GM12878 (cell line): ENCODE measurements around the gene CDH15. TPM values are rescaled to one million over a fixed set of nuclear protein-coding genes. Genes with fewer than 3 reads are reported as not detected.
A peak's percentile ranks its signal among the peaks of the same experiment; 100 is the strongest.

Experiments used
- ATAC-seq: fragments of 200-7000 bp; cut with Tn5 transposase; 3 replicates; pipeline ENCODE4 v1.9.1; 2020; ENCODE audit warnings: mild to moderate bottlenecking, moderate library complexity
- BruUV-seq: library from RNA; stranded (reverse); fragments of 400-500 nt; replicated peaks from 2 replicates; lab custom pipeline; 2021; lab: Mats Ljungman, UMichigan
- CTCF ChIA-PET: fragments of 300-600 bp; sonication (Branson Sonifier 250); formaldehyde crosslinking; extraction: SDS; loops from one replicate; lab custom pipeline; 2021; ENCODE audit warnings: inconsistent platforms; lab: Yijun Ruan, JAX
- POLR2A ChIA-PET: fragments of 350-600 bp; formaldehyde crosslinking; extraction: SDS; loops from one replicate; lab custom pipeline; 2021; ENCODE audit warnings: inconsistent platforms; lab: Charles Lee
- RAD21 ChIA-PET: fragments of 300-600 bp; sonication (Branson Sonifier 250); formaldehyde crosslinking; loops from one replicate; lab custom pipeline; 2023; ENCODE audit warnings: antibody characterized with exemption; ENCODE audit not compliant: unreplicated experiment; lab: Charles Lee
- SMC1A ChIA-PET: fragments of 300-600 bp; sonication (Branson Sonifier 250); formaldehyde crosslinking; loops from one replicate; lab custom pipeline; 2023; ENCODE audit not compliant: unreplicated experiment, uncharacterized antibody; lab: Charles Lee
- DNase-seq: peaks from one replicate; pipeline ENCODE4 v3.0.0-alpha.2; 2011; ENCODE audit warnings: low read depth, low spot score
- FAIRE-seq: peaks from 3 replicates; lab custom pipeline; 2011; peaks lifted over from hg19 to GRCh38; lab: Jason Lieb, UNC
- H2AFZ ChIP-seq: 2 replicates; pipeline ENCODE4 v1.6.0; 2011; ENCODE audit warnings: low read depth, low read length, control low read depth; ENCODE audit not compliant: control insufficient read depth
- H3K27ac ChIP-seq: 2 replicates; pipeline ENCODE4 v1.5.1; 2011; ENCODE audit warnings: control low read depth; ENCODE audit not compliant: control insufficient read depth, insufficient read depth
- H3K27me3 ChIP-seq, 2 experiments: replicated peaks in 1 of 2; 2 replicates each; pipeline versions ENCODE4 v1.6.0 to v1.6.1; 2011; ENCODE audit warnings: low read length in 1 of 2; ENCODE audit not compliant: control insufficient read depth in 2 of 2, insufficient read depth in 2 of 2
- H3K36me3 ChIP-seq, 2 experiments: 2 replicates each; pipeline ENCODE4 v1.5.1; 2011; ENCODE audit warnings: low read length in 1 of 2; ENCODE audit not compliant: control insufficient read depth in 2 of 2, insufficient read depth in 2 of 2
- H3K4me1 ChIP-seq: 2 replicates; pipeline ENCODE4 v1.6.1; 2011; ENCODE audit warnings: mild to moderate bottlenecking, low read length, moderate library complexity, mixed read lengths; ENCODE audit not compliant: control insufficient read depth, insufficient read depth
- H3K4me2 ChIP-seq: 2 replicates; pipeline ENCODE4 v1.6.0; 2011; ENCODE audit warnings: control low read depth; ENCODE audit not compliant: control insufficient read depth, insufficient read depth
- H3K4me3 ChIP-seq: fragments of 200-600 bp; sonication (generic); 2 replicates; pipeline ENCODE4 v1.5.1; 2016
- H3K79me2 ChIP-seq: 2 replicates; pipeline ENCODE4 v1.6.0; 2011; ENCODE audit warnings: low read length; ENCODE audit not compliant: control insufficient read depth, insufficient read depth
- H3K9ac ChIP-seq: 2 replicates; pipeline ENCODE4 v1.8.0; 2011; ENCODE audit warnings: low read length, control low read depth, mixed read lengths; ENCODE audit not compliant: control insufficient read depth, insufficient read depth
- H3K9me3 ChIP-seq: replicated peaks from 3 replicates; pipeline ENCODE4 v1.5.1; 2011; ENCODE audit warnings: mild to moderate bottlenecking, low read length; ENCODE audit not compliant: control insufficient read depth, insufficient read depth
- H4K20me1 ChIP-seq: 2 replicates; pipeline ENCODE4 v1.6.0; 2011; ENCODE audit not compliant: control insufficient read depth, insufficient read depth
- EED ChIP-seq: sonication (generic); IDR thresholded peaks from 2 replicates; pipeline ENCODE4 v1.6.1; 2016; ENCODE audit warnings: antibody characterized with exemption, low read depth
- EP300 ChIP-seq, 2 experiments: fragments of 150-350 bp in 1 of 2; IDR thresholded peaks; 2 replicates each; pipeline ENCODE4 v1.6.1; 2011 to 2012; ENCODE audit warnings: low read depth in 2 of 2, low read length in 2 of 2, borderline replicate concordance in 1 of 2, improper control_type of control experiment in 1 of 2, inconsistent platforms in 1 of 2; ENCODE audit not compliant: control insufficient read depth in 1 of 2
- NBN ChIP-seq: fragments of 450-650 bp; IDR thresholded peaks from 2 replicates; pipeline ENCODE4 v1.6.1; 2016
- NFYB ChIP-seq: IDR thresholded peaks from 2 replicates; pipeline ENCODE4 v1.6.1; 2011; ENCODE audit warnings: low read depth, mild to moderate bottlenecking, low read length, improper control_type of control experiment, moderate library complexity; ENCODE audit not compliant: insufficient read depth
- NR2F1 ChIP-seq: fragments of 450-650 bp; conservative IDR thresholded peaks from 2 replicates; pipeline ENCODE4 v1.6.1; 2017; ENCODE audit warnings: mild to moderate bottlenecking
- POLR2A ChIP-seq: IDR thresholded peaks from 2 replicates; pipeline ENCODE4 v1.6.1; 2011; ENCODE audit warnings: low read depth, mild to moderate bottlenecking, low read length
- RAD21 ChIP-seq: IDR thresholded peaks from 2 replicates; pipeline ENCODE4 v1.6.1; 2011; ENCODE audit warnings: mild to moderate bottlenecking, low read depth, low read length, moderate library complexity; ENCODE audit not compliant: insufficient read depth
- SMC3 ChIP-seq: IDR thresholded peaks from 2 replicates; pipeline ENCODE4 v1.6.1; 2011; ENCODE audit warnings: low read length, improper control_type of control experiment, borderline replicate concordance
- WGBS: methylation state at CpG from one replicate; pipeline ENCODE4 v1.1.6; 2016; ENCODE audit warnings: low lambda C conversion rate; ENCODE audit not compliant: insufficient replicate concordance, insufficient coverage; ENCODE audit errors: missing lambda C conversion rate; 5-methylcytosine and 5-hydroxymethylcytosine counted together
- in situ Hi-C: fragments of 300-500 bp; cut with MboI; formaldehyde crosslinking; loops from 9 replicates; pipeline ENCODE4 v1.14.3; 2018; ENCODE audit warnings: mixed read lengths
- intact Hi-C: fragments of 100-400 bp; cut with micrococcal nuclease; formaldehyde crosslinking; loops from one replicate; pipeline ENCODE4 v1.14.2; 2022; ENCODE audit not compliant: unreplicated experiment
- polyA plus RNA-seq, 11 experiments: library from polyadenylated mRNA; depleted of rRNA in 4 of 11; unstranded in 6 of 11; stranded (reverse) in 5 of 11; fragments of >200 nt; fragmentation: Nextera tagmentation in 4 of 11; fragmentation: Illumina TruSeq in 1 of 11; extraction: Ambion mirVana in 4 of 11; extraction: Trizol in 1 of 11; gene quantifications; 1 replicate in 1 of 11; 2 replicates in 10 of 11; pipeline versions ENCODE4 v1.2.1 to v1.2.3, GENCODE V29; 2011 to 2016; ENCODE audit warnings: inconsistent platforms in 2 of 11, missing spikeins in 2 of 11, low read depth in 1 of 11
- total RNA-seq, 4 experiments: library from RNA; depleted of rRNA in 3 of 4; stranded (reverse); fragments of >200 nt in 3 of 4; fragmentation: Illumina TruSeq in 1 of 4; extraction: Trizol in 1 of 4; gene quantifications; 2 replicates each; pipeline versions ENCODE4 v1.2.1 to v1.2.3, GENCODE V29; 2013 to 2021

CDH15 gene
- total and polyA plus RNA-seq, 10 of the 15 experiments (the other 5 are each of a cell fraction or from before 2014, with no cell fraction given) = 0.02 to 0.06 TPM; not detected in 8

- peak; percentile 98 for TF ChIP-seq SMC3
- peak; percentile 68; the same call in 1 of the 2 replicates for TF ChIP-seq NBN
- TF ChIP-seq EED = 0 out of 2 replicates have a peak, but pooled peaks have one; percentile 48
- no peak for TF ChIP-seq POLR2A
- TF ChIP-seq EP300 (IDR thresholded peaks at IDR 0.05; ENCODE audit: borderline replicate concordance in 1 of 2, control insufficient read depth in 1 of 2, low read depth in 2 of 2, low read length in 2 of 2) = peak in 1 of 2 experiments; percentile 28; a peak in 1 of 4 replicates
- TF ChIP-seq NFYB = no peak
Measured at GRCh38 chr16:89167425-89167941, 4.1 kb upstream of the CDH15 start (continued).

GRCh38 chr16:89168381-89169189, 3.0 kb upstream of the CDH15 start:
- ChIA-PET RAD21 (interaction anchor here (1.7 to 1.9 kb wide), 2 partner anchors 197 to 431 kb away, joined by 8 to 9 read pairs; no protein-coding TSS in a partner anchor), POLR2A (no interaction called here), CTCF (interaction anchor here (1.1 to 2.3 kb wide), 2 partner anchors 24 to 431 kb away, joined by 3 to 11 read pairs; no protein-coding TSS in a partner anchor), SMC1A (no interaction called here)
- Histone ChIP-seq H3K9ac (no peak overlapping the region), H2AFZ (no peak overlapping the region), H3K36me3 (no peaks in the 10 kb centered on the region), H3K9me3 (no peaks in the 10 kb centered on the region), H4K20me1 (no peaks in the 10 kb centered on the region; the same call in 1 of the 2 replicates), H3K4me3 (no peak overlapping the region), H3K27ac (no peak overlapping the region), H3K79me2 (no peaks in the 10 kb centered on the region), H3K4me2 (no peak overlapping the region)
- ATAC-seq (no peak), FAIRE-seq (no peak)
- no TSS peak for BruUV-seq
- WGBS = 25% methylated on average over 23 of the region's 23 CpGs
- intact Hi-C loops (no loop called here), in situ Hi-C loops (loop anchor here (5.0 kb wide), 3 partner anchors 231 to 421 kb away; no protein-coding TSS in a partner anchor)
- TF ChIP-seq NR2F1 (no peak), RAD21 (0 out of 2 replicates have a peak, but pooled peaks have one; percentile 14)
- TF ChIP-seq, all 136 proteins: peak for 1
- Histone ChIP-seq H3K27me3 (peaks cover 0 to 8% of the 10 kb centered on the region in 2 experiments; a peak in 2 of 4 replicates), H3K4me1 (peaks cover 7% of the 10 kb centered on the region)
- DNase-seq = no peak
